ENCODE measurements around the gene KLHL2. TPM values are rescaled to one million over a fixed set of nuclear protein-coding genes. Genes with fewer than 3 reads are reported as not detected.

KLHL2 gene
- total and polyA plus RNA-seq, 2 of the 13 experiments (the other 11 are each of a cell fraction or from before 2014, with no cell fraction given) = 9.2 to 17.6 TPM

GRCh38 chr4:165288226-165288625, 80.9 kb downstream of the KLHL2 start:
- no peak overlapping the region for H3K27ac ChIP-seq (ENCODE audit: extremely low read length, insufficient read depth, low read length)
- CTCF ChIA-PET (ENCODE audit: low intra/inter-chr PET ratio, low total read pairs) = no interaction called here
- no peaks in the 10 kb centered on the region for H4K20me1 ChIP-seq (ENCODE audit: insufficient read depth, low read length)
- WGBS (ENCODE audit: low lambda C conversion rate) = 70% methylated on average over 3 of the region's 3 CpGs
- in situ Hi-C loops (cut with HindIII; ENCODE audit: extremely low pct_ligation_motif_present, low pct_unique_long_range_greater_than_20kb) = no loop called here
- no peak overlapping the region for H3K4me3 ChIP-seq (replicated peaks in 1 of 3; ENCODE audit: insufficient read depth in 1 of 3, low read depth in 2 of 3, low read length in 3 of 3)
- no peak overlapping the region for H2AFZ ChIP-seq (ENCODE audit: low read length)
- POLR2A ChIA-PET = no interaction called here
- DNase-seq (ENCODE audit: low spot score) = no peak
- H3K4me2 ChIP-seq (ENCODE audit: low read depth, low read length) = no peak overlapping the region
- no peaks in the 10 kb centered on the region for H3K79me2 ChIP-seq (ENCODE audit: insufficient read depth, low read length)
- H3K9me3 ChIP-seq (ENCODE audit: low read length) = no peaks in the 10 kb centered on the region
- H3K27me3 ChIP-seq (ENCODE audit: control insufficient read depth in 1 of 2, insufficient read depth in 2 of 2, low read length in 2 of 2) = no peaks in the 10 kb centered on the region
- no TSS peak for BruUV-seq (replicated peaks)
- TF ChIP-seq, protein P1, sequence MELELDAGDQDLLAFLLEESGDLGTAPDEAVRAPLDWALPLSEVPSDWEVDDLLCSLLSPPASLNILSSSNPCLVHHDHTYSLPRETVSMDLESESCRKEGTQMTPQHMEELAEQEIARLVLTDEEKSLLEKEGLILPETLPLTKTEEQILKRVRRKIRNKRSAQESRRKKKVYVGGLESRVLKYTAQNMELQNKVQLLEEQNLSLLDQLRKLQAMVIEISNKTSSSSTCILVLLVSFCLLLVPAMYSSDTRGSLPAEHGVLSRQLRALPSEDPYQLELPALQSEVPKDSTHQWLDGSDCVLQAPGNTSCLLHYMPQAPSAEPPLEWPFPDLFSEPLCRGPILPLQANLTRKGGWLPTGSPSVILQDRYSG (CRISPR knock-in tag; IDR thresholded peaks at IDR 0.05) = no peak
- no peak for TF ChIP-seq CEBPG (CRISPR knock-in tag; IDR thresholded peaks at IDR 0.05)
- no peak for TF ChIP-seq RELA (CRISPR knock-in tag; IDR thresholded peaks at IDR 0.05)
- TF ChIP-seq TEAD3 (CRISPR knock-in tag; optimal IDR thresholded peaks at IDR 0.05; ENCODE audit: borderline replicate concordance) = no peak
- TF ChIP-seq ZFYVE20 (CRISPR knock-in tag; IDR thresholded peaks at IDR 0.05; ENCODE audit: borderline replicate concordance, low read depth) = no peak
- no peak for TF ChIP-seq MXI1 (IDR thresholded peaks at IDR 0.05; ENCODE audit: borderline replicate concordance, low read depth, low read length)
- TF ChIP-seq, protein P2, sequence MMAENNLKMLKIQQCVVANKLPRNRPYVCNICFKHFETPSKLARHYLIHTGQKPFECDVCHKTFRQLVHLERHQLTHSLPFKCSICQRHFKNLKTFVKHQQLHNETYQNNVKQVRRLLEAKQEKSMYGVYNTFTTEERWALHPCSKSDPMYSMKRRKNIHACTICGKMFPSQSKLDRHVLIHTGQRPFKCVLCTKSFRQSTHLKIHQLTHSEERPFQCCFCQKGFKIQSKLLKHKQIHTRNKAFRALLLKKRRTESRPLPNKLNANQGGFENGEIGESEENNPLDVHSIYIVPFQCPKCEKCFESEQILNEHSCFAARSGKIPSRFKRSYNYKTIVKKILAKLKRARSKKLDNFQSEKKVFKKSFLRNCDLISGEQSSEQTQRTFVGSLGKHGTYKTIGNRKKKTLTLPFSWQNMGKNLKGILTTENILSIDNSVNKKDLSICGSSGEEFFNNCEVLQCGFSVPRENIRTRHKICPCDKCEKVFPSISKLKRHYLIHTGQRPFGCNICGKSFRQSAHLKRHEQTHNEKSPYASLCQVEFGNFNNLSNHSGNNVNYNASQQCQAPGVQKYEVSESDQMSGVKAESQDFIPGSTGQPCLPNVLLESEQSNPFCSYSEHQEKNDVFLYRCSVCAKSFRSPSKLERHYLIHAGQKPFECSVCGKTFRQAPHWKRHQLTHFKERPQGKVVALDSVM (CRISPR knock-in tag; IDR thresholded peaks at IDR 0.05) = no peak
- no peak for TF ChIP-seq ZNF296 (CRISPR knock-in tag; conservative IDR thresholded peaks at IDR 0.05)
- TF ChIP-seq RFX3 (CRISPR knock-in tag; IDR thresholded peaks at IDR 0.05) = no peak
- TF ChIP-seq ZNF563 (CRISPR knock-in tag; IDR thresholded peaks at IDR 0.05) = no peak
- TF ChIP-seq, protein P3, sequence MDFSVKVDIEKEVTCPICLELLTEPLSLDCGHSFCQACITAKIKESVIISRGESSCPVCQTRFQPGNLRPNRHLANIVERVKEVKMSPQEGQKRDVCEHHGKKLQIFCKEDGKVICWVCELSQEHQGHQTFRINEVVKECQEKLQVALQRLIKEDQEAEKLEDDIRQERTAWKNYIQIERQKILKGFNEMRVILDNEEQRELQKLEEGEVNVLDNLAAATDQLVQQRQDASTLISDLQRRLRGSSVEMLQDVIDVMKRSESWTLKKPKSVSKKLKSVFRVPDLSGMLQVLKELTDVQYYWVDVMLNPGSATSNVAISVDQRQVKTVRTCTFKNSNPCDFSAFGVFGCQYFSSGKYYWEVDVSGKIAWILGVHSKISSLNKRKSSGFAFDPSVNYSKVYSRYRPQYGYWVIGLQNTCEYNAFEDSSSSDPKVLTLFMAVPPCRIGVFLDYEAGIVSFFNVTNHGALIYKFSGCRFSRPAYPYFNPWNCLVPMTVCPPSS (IDR thresholded peaks at IDR 0.05) = no peak
- TF ChIP-seq, protein P4, sequence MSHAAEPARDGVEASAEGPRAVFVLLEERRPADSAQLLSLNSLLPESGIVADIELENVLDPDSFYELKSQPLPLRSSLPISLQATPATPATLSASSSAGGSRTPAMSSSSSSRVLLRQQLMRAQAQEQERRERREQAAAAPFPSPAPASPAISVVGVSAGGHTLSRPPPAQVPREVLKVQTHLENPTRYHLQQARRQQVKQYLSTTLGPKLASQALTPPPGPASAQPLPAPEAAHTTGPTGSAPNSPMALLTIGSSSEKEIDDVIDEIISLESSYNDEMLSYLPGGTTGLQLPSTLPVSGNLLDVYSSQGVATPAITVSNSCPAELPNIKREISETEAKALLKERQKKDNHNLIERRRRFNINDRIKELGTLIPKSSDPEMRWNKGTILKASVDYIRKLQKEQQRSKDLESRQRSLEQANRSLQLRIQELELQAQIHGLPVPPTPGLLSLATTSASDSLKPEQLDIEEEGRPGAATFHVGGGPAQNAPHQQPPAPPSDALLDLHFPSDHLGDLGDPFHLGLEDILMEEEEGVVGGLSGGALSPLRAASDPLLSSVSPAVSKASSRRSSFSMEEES (CRISPR knock-in tag; IDR thresholded peaks at IDR 0.05) = no peak
- no peak for TF ChIP-seq ZNF780A (CRISPR knock-in tag; IDR thresholded peaks at IDR 0.05)
- no peak for TF ChIP-seq SAP130 (CRISPR knock-in tag; IDR thresholded peaks at IDR 0.05; ENCODE audit: low read depth)
- intact Hi-C loops (cut with micrococcal nuclease; ENCODE audit: unreplicated experiment) = no loop called here
- ATAC-seq = no peak
- peaks cover 11% of the 10 kb centered on the region for H3K4me1 ChIP-seq (ENCODE audit: insufficient read depth, low read length)
- no peak overlapping the region for H3K9ac ChIP-seq (ENCODE audit: insufficient read depth, low read depth, low read length)
- H3K36me3 ChIP-seq (replicated peaks in 1 of 2; ENCODE audit: control insufficient read depth in 1 of 2, insufficient read depth in 2 of 2, low read length in 2 of 2) = no peaks in the 10 kb centered on the region
- FAIRE-seq = no peak
